SJCRH30 (cell line): ENCODE measurements around the gene TSEN2. TPM values are rescaled to one million over a fixed set of nuclear protein-coding genes. Genes with fewer than 3 reads are reported as not detected.
A peak's percentile ranks its signal among the peaks of the same experiment; 100 is the strongest.

Experiments used
- DNase-seq, 2 experiments: peaks; one replicate each; pipeline ENCODE4 v3.0.0-alpha.2; 2015 to 2020
- H3K27ac ChIP-seq: fragments of 250-450 bp; sonication (Bioruptor Pico); 2 replicates; pipeline ENCODE4 v1.5.1; 2020; ENCODE audit warnings: mild to moderate bottlenecking, moderate library complexity
- H3K27me3 ChIP-seq: fragments of 250-450 bp; sonication (Bioruptor Pico); 2 replicates; pipeline ENCODE4 v1.5.1; 2020; ENCODE audit warnings: mild to moderate bottlenecking, moderate library complexity
- H3K36me3 ChIP-seq: fragments of 250-450 bp; sonication (Bioruptor Pico); 2 replicates; pipeline ENCODE4 v1.5.1; 2020; ENCODE audit warnings: mild to moderate bottlenecking, moderate library complexity
- H3K4me1 ChIP-seq: fragments of 250-450 bp; sonication (Bioruptor Pico); 2 replicates; pipeline ENCODE4 v1.5.1; 2020; ENCODE audit warnings: mild to moderate bottlenecking, moderate library complexity
- H3K4me3 ChIP-seq: fragments of 250-450 bp; sonication (Bioruptor Pico); 2 replicates; pipeline ENCODE4 v1.5.1; 2020; ENCODE audit warnings: mild to moderate bottlenecking, moderate library complexity
- H3K9me3 ChIP-seq: fragments of 250-450 bp; sonication (Bioruptor Pico); replicated peaks from 2 replicates; pipeline ENCODE4 v1.5.1; 2020; ENCODE audit warnings: mild to moderate bottlenecking, moderate library complexity
- total RNA-seq: library from RNA; depleted of rRNA; stranded (reverse); fragments of >200 nt; shearing (Covaris generic); gene quantifications from 2 replicates; pipeline ENCODE4 v1.2.3, GENCODE V29; 2014

The TSEN2 gene
- total RNA-seq, 1 experiment from 2014 or later: 17.2 TPM

DNA sequence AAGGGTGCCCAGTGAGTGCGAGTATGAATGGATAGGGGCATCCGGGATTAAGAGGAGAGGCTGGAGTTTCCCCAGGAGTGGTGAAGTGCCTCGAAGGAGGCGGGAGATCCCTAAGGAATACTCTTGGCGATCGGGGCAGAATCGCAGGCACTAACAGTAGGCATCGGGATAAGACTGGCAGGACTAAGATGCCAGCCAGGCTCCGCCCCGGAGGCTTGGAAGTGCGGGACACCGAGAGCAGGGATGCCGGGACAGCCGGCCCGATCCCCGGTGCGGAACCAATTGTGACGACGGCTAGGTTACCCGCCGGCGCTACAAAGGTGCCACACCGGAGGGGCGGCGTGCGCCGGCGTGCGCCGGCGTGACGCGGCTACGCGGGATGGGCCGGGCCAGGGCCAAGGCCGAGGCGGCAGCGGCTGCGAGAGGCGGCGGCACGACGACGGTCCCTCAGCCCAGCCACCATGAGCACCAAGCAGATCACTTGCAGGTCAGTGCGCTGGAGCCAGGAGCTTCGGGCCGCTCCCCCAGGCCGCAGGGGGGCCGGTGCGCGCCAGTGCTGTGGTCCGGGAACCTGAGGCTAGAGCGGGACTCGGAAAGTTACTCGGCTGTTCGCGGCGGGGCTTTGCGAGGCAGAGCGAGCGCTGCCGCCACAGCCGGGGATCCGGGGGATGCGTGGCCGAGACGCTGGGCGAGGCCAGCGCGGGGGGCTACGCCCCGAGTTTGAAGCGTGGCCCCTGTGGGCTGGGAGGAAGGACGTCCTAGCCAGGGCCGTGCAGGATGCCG is 72.6 kb downstream of the TSEN2 start, which contains the start of gene MKRN2:
Gene MKRN2, plus strand, starts transcription at position 398 of the 783 bp plus-strand sequence. Its CDS starts 64 bp downstream, at position 462.
- Histone ChIP-seq H3K4me1 (peaks cover 15% of the 10 kb centered on the region), H3K4me3 (peak within 1 kb of the TSS; percentile 88), H3K27me3 (no peaks in the 10 kb centered on the region), H3K36me3 (no peaks in the 10 kb centered on the region), H3K27ac (peak within 1 kb of the TSS; percentile 67), H3K9me3 (no peaks in the 10 kb centered on the region)
- peak; percentile 84 to 89 for DNase-seq

DNA sequence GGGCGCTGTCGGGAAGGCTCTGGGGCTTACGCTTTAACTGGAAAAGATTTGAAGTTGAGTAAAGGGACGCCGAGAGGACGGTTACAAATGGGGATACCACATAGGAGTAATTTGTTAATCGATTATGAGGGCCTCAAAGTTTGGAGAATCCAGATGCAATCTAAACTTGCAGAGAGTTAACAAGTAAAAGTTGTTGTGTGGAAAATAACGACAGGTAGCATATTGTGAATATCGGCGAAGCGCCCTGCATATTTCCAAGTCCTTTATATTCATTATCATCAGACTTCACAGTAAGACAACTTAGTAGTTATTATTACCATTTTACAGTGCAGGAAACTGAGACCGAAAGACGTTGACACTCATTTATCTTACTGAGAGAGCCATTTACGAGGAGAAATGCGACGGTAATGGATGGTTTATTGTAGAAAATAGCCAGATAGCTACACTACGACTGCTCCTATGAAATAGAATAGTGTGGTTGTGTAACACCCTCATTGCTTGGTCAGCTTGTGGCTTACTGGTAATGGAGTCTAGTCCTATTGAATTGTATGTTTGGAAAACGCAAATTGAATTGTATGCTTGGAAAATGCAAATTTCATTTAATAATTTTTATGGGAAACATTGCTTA is 73.3 kb downstream of the TSEN2 start:
- H3K4me3 ChIP-seq: peak overlapping the region; percentile 88
- peak overlapping the region; percentile 67 for H3K27ac ChIP-seq
- H3K27me3 ChIP-seq: no peaks in the 10 kb centered on the region
- no peaks in the 10 kb centered on the region for H3K36me3 ChIP-seq
- H3K9me3 ChIP-seq: no peaks in the 10 kb centered on the region
- DNase-seq: no peak
- H3K4me1 ChIP-seq: peaks cover 16% of the 10 kb centered on the region

DNA sequence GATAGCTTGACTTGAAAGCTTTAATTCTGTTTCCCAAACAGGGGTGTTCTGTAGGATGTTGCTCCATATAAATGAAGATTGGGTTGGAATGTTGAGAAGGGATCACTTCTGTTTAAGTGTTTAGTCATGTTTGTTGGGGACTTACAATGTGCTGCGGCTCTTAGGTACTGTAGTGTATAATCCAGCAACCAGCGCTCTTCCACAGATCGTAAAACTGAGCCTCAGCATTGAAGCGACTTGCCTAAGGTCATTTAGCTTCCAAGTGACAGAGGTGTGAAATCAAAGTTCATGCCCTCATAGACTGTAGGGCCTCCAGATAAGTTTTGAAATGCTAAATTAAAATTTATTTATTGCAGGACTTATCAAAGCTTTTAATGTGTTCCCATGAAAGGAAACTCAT is 74.4 kb downstream of the TSEN2 start:
- Histone ChIP-seq H3K27me3 (no peaks in the 10 kb centered on the region), H3K4me1 (peaks cover 22% of the 10 kb centered on the region), H3K4me3 (no peak overlapping the region), H3K27ac (no peak overlapping the region), H3K9me3 (no peaks in the 10 kb centered on the region), H3K36me3 (no peaks in the 10 kb centered on the region)
- DNase-seq: no peak

DNA sequence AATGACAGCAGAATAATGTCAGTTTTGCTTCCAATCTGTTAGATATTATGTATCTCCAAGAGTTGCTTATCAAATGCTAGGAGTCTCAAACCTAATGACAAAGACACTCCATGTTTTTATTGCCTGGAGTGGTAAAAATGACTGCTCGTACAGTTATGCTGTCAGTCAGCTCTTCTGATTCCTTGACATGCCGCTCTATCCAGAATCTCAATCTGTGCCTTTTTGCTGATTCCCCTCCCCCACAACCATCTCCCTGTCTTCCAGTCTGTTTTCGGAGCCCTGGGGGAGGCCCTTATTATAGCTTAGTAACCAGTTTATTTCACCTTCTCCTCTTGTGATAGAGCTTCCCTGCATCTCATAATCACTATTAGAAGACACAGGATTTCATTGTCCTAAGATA is 75.2 kb downstream of the TSEN2 start:
- H3K4me3 ChIP-seq: no peak overlapping the region
- H3K9me3 ChIP-seq: no peaks in the 10 kb centered on the region
- peaks cover 22% of the 10 kb centered on the region for H3K4me1 ChIP-seq

DNA sequence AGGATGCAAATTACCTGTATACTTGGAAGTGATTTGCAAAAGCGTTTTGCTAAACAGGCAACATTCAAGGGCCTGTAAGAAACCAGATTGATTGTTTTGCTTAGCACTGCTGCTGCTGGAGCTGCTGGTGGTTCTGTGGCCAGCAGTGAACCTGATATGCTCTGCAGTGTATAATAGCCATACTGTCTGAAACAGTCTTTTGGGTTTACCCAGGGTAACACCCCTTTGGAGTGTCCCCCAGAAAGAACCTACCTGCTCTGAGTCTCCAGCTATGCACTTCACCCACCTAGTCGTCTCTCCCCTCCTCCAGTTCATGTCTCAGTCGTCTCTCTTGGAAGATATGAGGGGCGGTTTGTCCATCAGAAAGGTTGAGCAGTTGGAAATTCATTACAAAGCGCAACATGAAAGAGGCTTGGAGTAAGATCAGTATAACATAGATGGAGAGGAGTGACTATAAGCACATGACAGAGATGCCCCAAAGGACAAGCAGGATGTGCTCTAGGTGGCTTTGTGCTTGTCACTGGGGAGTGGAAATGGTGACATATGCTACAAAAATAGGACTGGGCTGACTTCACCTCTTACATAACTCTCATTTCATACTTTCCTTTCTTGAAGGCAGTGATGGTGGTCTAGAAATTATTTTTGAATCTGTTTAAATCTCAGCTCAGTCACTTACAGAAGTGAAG is 76.4 kb downstream of the TSEN2 start:
- H3K4me3 ChIP-seq: no peak overlapping the region
- no peaks in the 10 kb centered on the region for H3K27me3 ChIP-seq
- H3K27ac ChIP-seq: no peak overlapping the region
- H3K4me1 ChIP-seq: peaks cover 22% of the 10 kb centered on the region
- no peak for DNase-seq
- H3K9me3 ChIP-seq: no peaks in the 10 kb centered on the region
- H3K36me3 ChIP-seq: no peaks in the 10 kb centered on the region

More for the DNA sequence above, 75.2 kb downstream of the TSEN2 start:
- Histone ChIP-seq H3K36me3 (no peaks in the 10 kb centered on the region), H3K27me3 (no peaks in the 10 kb centered on the region), H3K27ac (no peak overlapping the region)
- DNase-seq: no peak

DNA sequence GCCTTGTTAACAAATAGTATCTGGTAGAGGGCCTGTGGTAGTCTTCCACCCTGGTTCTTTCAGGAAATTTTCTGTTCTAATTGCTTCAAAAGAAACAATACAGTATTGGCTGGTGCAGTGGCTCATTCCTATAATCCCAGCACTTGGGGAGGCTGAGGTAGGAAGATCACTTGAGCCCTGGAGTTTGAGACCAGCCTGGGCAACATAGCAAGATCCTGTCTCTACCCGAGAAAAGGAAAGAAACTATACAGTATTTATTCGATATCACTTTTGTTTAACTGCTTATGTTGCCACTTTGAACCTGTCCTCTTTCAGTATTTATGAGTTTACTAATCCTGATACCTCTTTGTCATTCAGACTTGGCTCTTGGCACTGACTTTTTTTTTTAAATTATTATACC is 77.1 kb downstream of the TSEN2 start:
- Histone ChIP-seq H3K27ac (no peak overlapping the region), H3K4me3 (no peak overlapping the region), H3K9me3 (peaks cover 2% of the 10 kb centered on the region; the same call in 1 of the 2 replicates), H3K4me1 (peaks cover 22% of the 10 kb centered on the region), H3K36me3 (no peaks in the 10 kb centered on the region), H3K27me3 (no peaks in the 10 kb centered on the region)
- no peak for DNase-seq

DNA sequence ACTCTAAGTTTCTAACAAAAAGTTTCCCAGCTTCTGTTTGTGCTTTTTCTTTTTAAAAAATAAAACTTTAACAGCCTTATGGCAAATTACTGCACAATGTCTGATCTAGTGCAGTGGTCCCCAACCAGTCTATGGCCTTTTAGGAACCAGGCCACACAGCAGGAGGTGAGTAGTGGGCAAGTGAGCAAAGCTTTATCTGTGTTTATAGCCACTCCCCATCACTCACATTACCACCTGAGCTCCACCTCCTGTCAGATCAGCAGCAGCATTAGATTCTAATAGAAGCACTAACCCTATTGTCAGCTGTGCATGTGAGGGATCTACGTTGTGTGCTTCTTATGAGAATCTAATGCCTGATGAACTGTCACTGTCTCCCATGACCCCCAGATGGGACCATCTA is 78.2 kb downstream of the TSEN2 start:
- Histone ChIP-seq H3K27me3 (no peaks in the 10 kb centered on the region), H3K4me1 (peaks cover 22% of the 10 kb centered on the region), H3K36me3 (no peaks in the 10 kb centered on the region), H3K27ac (no peak overlapping the region), H3K9me3 (peaks cover 2% of the 10 kb centered on the region; the same call in 1 of the 2 replicates), H3K4me3 (no peak overlapping the region)
- no peak for DNase-seq

DNA sequence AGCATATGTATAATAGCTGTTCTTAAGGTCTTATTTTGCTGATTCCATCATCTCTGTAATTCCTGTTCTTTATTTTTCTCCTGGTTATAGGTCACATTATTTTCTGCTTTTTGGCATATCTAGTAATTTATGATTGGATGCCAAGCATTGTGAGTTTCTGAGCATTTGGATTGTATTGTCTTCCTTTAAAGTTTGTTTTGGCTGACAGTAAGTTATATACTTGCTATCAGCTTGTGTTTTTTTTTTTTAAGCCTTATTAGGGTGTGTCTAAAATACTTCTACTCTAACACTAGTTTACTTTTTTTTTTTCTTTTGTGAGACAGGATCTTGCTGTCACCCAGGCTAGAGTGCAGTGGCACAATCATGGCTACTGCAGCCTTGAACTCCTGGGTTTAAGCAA is 82.7 kb downstream of the TSEN2 start:
- Histone ChIP-seq H3K4me3 (no peak overlapping the region), H3K27me3 (no peaks in the 10 kb centered on the region), H3K36me3 (peaks cover 20% of the 10 kb centered on the region), H3K9me3 (peaks cover 2% of the 10 kb centered on the region; the same call in 1 of the 2 replicates), H3K27ac (no peak overlapping the region), H3K4me1 (peaks cover 7% of the 10 kb centered on the region)
- DNase-seq: no peak

DNA sequence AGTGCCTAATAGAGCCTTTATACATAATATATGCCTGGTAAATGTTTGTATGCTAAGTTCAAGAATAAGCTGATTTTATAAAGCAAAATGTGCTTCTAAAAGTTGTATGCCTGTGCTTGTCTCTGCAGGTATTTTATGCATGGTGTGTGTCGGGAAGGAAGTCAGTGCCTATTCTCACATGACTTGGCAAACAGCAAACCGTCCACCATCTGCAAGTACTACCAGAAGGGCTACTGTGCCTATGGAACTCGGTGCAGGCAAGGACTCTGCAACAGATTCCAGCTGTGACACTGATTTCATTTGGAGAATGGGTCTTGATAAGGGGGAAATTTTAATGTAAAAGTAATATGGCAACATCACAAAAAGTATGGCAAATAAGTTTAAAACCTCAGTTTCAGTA is 84.5 kb downstream of the TSEN2 start:
- no peaks in the 10 kb centered on the region for H3K27me3 ChIP-seq
- H3K4me1 ChIP-seq: no peaks in the 10 kb centered on the region
- H3K4me3 ChIP-seq: no peak overlapping the region
- H3K27ac ChIP-seq: no peak overlapping the region
- peaks cover 32% of the 10 kb centered on the region for H3K36me3 ChIP-seq
- no peak for DNase-seq
- H3K9me3 ChIP-seq: peaks cover 2% of the 10 kb centered on the region; the same call in 1 of the 2 replicates

DNA sequence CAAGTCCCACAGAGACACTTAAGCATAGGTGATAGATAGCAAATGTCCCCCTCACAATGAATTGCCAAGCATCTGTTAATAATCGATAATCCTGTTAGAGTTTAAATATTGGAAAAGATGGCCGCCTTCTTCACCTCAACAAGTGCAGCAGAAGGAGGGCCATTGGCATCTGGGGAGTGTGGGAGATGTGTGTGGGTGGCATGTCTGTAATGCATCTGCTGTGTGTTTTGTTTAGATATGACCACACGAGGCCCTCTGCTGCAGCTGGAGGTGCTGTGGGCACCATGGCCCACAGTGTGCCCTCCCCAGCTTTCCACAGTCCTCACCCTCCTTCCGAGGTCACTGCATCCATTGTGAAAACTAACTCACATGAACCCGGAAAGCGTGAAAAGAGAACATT is 85.6 kb downstream of the TSEN2 start:
- DNase-seq: no peak
- Histone ChIP-seq H3K4me1 (no peaks in the 10 kb centered on the region), H3K4me3 (no peak overlapping the region), H3K9me3 (peaks cover 2% of the 10 kb centered on the region; the same call in 1 of the 2 replicates), H3K27me3 (no peaks in the 10 kb centered on the region), H3K27ac (no peak overlapping the region), H3K36me3 (peaks cover 35% of the 10 kb centered on the region)

DNA sequence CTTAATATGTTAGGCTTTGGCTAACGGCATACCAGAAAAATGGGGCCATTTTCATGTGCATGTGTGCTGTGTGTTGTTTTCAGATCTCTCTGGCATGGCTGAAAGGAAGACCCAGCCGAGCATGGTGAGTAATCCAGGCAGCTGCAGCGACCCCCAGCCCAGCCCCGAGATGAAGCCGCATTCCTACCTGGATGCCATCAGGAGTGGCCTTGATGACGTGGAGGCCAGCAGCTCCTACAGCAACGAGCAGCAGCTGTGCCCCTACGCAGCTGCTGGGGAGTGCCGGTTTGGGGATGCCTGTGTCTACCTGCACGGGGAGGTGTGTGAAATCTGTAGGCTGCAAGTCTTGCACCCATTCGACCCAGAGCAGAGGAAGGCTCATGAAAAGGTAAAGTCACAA is 87.7 kb downstream of the TSEN2 start:
- Histone ChIP-seq H3K27ac (no peak overlapping the region), H3K27me3 (no peaks in the 10 kb centered on the region), H3K9me3 (no peaks in the 10 kb centered on the region), H3K4me3 (no peak overlapping the region), H3K36me3 (peaks cover 52% of the 10 kb centered on the region), H3K4me1 (no peaks in the 10 kb centered on the region)
- no peak for DNase-seq

DNA sequence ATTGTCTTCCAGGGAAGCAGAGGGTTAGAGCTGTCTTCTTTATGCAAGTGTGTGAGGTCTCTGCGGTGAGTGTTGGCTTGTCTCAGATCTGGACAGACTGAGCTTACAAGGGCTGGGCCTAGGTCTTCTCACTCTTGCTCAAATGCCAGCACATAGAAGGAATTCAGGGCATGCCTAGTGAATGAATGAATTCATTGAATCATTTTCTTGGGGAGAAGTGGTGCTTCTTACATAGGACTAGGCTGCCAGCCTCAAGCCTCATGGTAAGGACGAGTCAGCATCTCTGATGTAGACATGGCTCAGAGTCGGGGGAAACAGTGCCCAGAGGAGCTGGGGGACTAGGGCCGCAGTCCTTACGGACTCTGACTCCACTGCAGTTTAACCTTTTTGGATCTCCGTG is 89.9 kb downstream of the TSEN2 start:
- H3K36me3 ChIP-seq: peaks cover 61% of the 10 kb centered on the region
- no peak overlapping the region for H3K27ac ChIP-seq
- no peaks in the 10 kb centered on the region for H3K9me3 ChIP-seq
- no peak overlapping the region for H3K4me3 ChIP-seq
- no peak for DNase-seq
- H3K27me3 ChIP-seq: no peaks in the 10 kb centered on the region
- no peaks in the 10 kb centered on the region for H3K4me1 ChIP-seq

DNA sequence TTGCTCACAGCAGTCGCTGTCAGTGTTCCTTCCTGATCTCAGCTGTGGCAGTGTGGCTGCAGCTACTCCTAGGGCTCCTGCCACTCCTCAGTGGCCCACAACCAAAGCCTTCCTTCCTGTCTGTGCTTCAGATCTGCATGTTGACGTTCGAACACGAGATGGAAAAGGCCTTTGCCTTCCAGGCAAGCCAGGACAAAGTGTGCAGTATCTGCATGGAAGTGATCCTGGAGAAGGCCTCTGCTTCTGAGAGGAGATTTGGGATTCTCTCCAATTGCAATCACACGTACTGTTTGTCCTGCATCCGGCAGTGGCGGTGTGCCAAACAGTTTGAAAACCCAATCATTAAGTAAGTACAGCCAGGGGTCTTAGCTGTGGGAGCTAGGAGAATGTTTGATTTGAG is 90.4 kb downstream of the TSEN2 start:
- no peaks in the 10 kb centered on the region for H3K4me1 ChIP-seq
- no peaks in the 10 kb centered on the region for H3K9me3 ChIP-seq
- no peak overlapping the region for H3K27ac ChIP-seq
- DNase-seq: no peak
- no peak overlapping the region for H3K4me3 ChIP-seq
- peaks cover 62% of the 10 kb centered on the region for H3K36me3 ChIP-seq
- no peaks in the 10 kb centered on the region for H3K27me3 ChIP-seq

DNA sequence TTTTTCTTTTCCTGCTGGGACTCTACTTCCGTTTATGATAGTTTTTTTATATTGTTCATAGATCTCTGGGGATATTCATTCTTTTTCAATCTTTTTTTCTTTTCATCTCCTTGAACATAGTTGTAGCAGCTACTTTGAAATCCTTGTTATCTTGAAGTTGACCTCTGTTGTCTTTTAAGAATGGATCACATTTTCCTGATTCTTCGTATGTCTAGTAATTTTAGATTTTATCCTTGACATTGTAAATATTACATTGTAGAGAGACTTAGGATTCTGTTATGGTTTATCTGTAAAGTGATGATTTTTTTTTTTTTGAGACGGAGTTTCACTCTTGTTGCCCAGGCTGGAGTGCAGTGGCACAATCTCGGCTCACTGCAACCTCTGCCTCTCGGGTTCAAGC is 93.1 kb downstream of the TSEN2 start:
- H3K4me3 ChIP-seq: no peak overlapping the region
- peaks cover 57% of the 10 kb centered on the region for H3K36me3 ChIP-seq
- no peak for DNase-seq
- no peaks in the 10 kb centered on the region for H3K4me1 ChIP-seq
- H3K27me3 ChIP-seq: no peaks in the 10 kb centered on the region
- no peak overlapping the region for H3K27ac ChIP-seq
- H3K9me3 ChIP-seq: no peaks in the 10 kb centered on the region

DNA sequence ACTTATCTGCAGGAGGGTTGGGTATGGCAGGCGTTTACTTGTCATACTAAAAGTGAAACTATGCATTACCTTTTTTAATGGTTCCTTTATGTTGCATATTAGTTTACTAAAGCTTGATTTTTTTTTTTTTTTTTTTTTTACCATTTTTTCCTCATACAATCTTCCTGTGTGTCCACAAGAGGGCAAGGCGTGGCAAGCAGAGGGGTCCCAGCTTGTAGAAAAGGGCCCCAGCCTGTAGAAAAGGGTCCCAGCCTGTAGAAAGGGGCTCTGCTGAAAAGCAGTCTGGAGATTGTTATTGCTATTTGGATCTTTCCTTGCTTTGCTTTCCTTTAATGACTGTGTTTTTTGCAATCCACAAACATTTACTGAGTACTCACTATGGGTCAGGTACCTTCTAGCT is 94.5 kb downstream of the TSEN2 start:
- Histone ChIP-seq H3K4me3 (no peak overlapping the region), H3K9me3 (no peaks in the 10 kb centered on the region), H3K27me3 (no peaks in the 10 kb centered on the region), H3K27ac (no peak overlapping the region), H3K36me3 (peaks cover 62% of the 10 kb centered on the region), H3K4me1 (no peaks in the 10 kb centered on the region)
- DNase-seq: no peak
